ENCODE measurements around the gene FA2H. TPM values are rescaled to one million over a fixed set of nuclear protein-coding genes. Genes with fewer than 3 reads are reported as not detected.

FA2H gene
- total and polyA plus RNA-seq, 2 of the 13 experiments (the other 11 are each of a cell fraction or from before 2014, with no cell fraction given), result 0.20 TPM; not detected in 1

DNA sequence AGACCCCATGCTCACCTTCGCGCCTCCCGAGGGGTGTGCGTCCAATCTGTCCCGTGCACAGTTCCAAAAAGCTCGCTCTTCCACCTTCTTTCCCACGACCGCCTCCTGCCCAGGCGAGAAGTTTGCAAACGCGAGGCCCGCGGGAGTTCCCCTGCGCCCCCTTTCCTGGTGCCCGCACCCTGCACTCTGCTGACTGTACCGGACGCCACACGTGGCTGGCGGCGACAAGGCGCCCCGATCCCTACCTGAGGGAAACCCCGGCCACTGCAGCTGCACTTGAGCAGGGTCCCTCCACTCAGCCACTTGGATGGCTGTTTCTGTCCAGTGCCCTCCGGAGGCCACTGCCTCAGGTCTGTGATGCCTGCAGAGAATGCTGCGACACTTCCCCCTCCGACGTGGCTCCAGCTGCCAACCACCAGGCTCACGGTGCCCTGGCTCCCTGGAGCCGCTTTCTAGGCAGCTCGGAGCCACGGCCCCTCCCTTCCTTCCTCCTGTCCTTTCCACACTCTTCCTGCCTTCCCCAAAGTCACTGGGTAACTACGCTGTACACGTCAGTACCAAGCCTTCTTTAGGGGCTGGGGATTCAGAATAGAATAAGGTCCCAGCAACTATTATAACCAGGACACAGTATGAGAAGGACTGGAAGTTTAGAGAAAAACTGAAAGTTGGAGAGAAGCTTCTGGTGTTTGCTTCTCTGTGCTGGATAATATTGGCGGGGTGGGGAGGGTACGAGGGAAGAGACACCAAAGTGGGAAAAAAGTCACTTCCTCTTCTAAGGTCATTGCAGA is 74.0 kb downstream of the FA2H start, which contains the start of gene MLKL (continued):
- TF ChIP-seq, protein P1, sequence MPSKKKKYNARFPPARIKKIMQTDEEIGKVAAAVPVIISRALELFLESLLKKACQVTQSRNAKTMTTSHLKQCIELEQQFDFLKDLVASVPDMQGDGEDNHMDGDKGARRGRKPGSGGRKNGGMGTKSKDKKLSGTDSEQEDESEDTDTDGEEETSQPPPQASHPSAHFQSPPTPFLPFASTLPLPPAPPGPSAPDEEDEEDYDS (CRISPR knock-in tag; IDR thresholded peaks at IDR 0.05), result peak; percentile 36; the same call in 1 of the 2 replicates
- TF ChIP-seq NCOA5 (CRISPR knock-in tag; IDR thresholded peaks at IDR 0.05), result no peak
- TF ChIP-seq, protein P2, sequence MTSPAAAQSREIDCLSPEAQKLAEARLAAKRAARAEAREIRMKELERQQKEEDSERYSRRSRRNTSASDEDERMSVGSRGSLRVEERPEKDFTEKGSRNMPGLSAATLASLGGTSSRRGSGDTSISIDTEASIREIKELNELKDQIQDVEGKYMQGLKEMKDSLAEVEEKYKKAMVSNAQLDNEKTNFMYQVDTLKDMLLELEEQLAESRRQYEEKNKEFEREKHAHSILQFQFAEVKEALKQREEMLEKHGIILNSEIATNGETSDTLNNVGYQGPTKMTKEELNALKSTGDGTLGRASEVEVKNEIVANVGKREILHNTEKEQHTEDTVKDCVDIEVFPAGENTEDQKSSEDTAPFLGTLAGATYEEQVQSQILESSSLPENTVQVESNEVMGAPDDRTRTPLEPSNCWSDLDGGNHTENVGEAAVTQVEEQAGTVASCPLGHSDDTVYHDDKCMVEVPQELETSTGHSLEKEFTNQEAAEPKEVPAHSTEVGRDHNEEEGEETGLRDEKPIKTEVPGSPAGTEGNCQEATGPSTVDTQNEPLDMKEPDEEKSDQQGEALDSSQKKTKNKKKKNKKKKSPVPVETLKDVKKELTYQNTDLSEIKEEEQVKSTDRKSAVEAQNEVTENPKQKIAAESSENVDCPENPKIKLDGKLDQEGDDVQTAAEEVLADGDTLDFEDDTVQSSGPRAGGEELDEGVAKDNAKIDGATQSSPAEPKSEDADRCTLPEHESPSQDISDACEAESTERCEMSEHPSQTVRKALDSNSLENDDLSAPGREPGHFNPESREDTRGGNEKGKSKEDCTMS (CRISPR knock-in tag; conservative IDR thresholded peaks at IDR 0.05), result no peak
- TF ChIP-seq, protein P3, sequence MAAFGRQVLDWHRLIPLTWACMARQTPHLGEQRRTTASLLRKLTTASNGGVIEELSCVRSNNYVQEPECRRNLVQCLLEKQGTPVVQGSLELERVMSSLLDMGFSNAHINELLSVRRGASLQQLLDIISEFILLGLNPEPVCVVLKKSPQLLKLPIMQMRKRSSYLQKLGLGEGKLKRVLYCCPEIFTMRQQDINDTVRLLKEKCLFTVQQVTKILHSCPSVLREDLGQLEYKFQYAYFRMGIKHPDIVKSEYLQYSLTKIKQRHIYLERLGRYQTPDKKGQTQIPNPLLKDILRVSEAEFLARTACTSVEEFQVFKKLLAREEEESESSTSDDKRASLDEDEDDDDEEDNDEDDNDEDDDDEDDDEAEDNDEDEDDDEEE (CRISPR knock-in tag; IDR thresholded peaks at IDR 0.05), result peak; percentile 93
- TF ChIP-seq, protein P4, sequence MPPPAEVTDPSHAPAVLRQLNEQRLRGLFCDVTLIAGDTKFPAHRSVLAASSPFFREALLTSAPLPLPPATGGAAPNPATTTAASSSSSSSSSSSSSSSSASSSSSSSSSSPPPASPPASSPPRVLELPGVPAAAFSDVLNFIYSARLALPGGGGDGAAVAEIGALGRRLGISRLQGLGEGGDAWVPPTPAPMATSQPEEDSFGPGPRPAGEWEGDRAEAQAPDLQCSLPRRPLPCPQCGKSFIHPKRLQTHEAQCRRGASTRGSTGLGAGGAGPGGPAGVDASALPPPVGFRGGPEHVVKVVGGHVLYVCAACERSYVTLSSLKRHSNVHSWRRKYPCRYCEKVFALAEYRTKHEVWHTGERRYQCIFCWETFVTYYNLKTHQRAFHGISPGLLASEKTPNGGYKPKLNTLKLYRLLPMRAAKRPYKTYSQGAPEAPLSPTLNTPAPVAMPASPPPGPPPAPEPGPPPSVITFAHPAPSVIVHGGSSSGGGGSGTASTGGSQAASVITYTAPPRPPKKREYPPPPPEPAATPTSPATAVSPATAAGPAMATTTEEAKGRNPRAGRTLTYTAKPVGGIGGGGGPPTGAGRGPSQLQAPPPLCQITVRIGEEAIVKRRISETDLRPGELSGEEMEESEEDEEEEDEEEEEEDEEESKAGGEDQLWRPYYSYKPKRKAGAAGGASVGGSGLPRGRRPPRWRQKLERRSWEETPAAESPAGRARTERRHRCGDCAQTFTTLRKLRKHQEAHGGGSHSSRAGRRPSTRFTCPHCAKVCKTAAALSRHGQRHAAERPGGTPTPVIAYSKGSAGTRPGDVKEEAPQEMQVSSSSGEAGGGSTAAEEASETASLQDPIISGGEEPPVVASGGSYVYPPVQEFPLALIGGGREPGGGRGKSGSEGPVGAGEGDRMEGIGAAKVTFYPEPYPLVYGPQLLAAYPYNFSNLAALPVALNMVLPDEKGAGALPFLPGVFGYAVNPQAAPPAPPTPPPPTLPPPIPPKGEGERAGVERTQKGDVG (CRISPR knock-in tag; IDR thresholded peaks at IDR 0.05; ENCODE audit: borderline replicate concordance), result peak; percentile 74; the same call in 1 of the 2 replicates
- TF ChIP-seq ZNF20 (CRISPR knock-in tag; IDR thresholded peaks at IDR 0.05), result no peak; the same call in 1 of the 2 replicates
- TF ChIP-seq PCBP1 (IDR thresholded peaks at IDR 0.05; ENCODE audit: borderline replicate concordance, low read depth, low read length), result peak; percentile 73; the same call in 1 of the 2 replicates
- no peak for TF ChIP-seq ARNT (IDR thresholded peaks at IDR 0.05)
- TF ChIP-seq, protein P5, sequence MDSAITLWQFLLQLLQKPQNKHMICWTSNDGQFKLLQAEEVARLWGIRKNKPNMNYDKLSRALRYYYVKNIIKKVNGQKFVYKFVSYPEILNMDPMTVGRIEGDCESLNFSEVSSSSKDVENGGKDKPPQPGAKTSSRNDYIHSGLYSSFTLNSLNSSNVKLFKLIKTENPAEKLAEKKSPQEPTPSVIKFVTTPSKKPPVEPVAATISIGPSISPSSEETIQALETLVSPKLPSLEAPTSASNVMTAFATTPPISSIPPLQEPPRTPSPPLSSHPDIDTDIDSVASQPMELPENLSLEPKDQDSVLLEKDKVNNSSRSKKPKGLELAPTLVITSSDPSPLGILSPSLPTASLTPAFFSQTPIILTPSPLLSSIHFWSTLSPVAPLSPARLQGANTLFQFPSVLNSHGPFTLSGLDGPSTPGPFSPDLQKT (CRISPR knock-in tag; IDR thresholded peaks at IDR 0.05; ENCODE audit: borderline replicate concordance), result peak; percentile 49; the same call in 1 of the 2 replicates
- peak; percentile 97; the same call in 1 of the 2 replicates for TF ChIP-seq ZNF598 (CRISPR knock-in tag; IDR thresholded peaks at IDR 0.05; ENCODE audit: borderline replicate concordance)
- TF ChIP-seq ZNF44 (CRISPR knock-in tag; IDR thresholded peaks at IDR 0.05), result peak; percentile 59; the same call in 1 of the 2 replicates
- TF ChIP-seq ZNF552 (CRISPR knock-in tag; IDR thresholded peaks at IDR 0.05; ENCODE audit: borderline replicate concordance), result peak; percentile 89; the same call in 1 of the 2 replicates
- 0 out of 2 replicates have a peak, but pooled peaks have one; percentile 56 for TF ChIP-seq MLX (CRISPR knock-in tag; IDR thresholded peaks at IDR 0.05)
- peak; percentile 62 for TF ChIP-seq ZNF564 (CRISPR knock-in tag; IDR thresholded peaks at IDR 0.05)
- TF ChIP-seq STAT5B (CRISPR knock-in tag; IDR thresholded peaks at IDR 0.05), result 0 out of 2 replicates have a peak, but pooled peaks have one; percentile 45
- TF ChIP-seq SUZ12 (IDR thresholded peaks at IDR 0.05; ENCODE audit: low read depth, low read length), result no peak
